Right cardiac atrium (tissue), 5 donors: Measurements from ENCODE around the gene LGALS7B. TPM values are rescaled to one million over a fixed set of nuclear protein-coding genes. Genes with fewer than 3 reads are reported as not detected.
A peak's percentile ranks its signal among the peaks of the same experiment; 100 is the strongest.
"Not testable (repeated sequence)": the region's sequence is repeated elsewhere in the genome, so short reads cannot be mapped to it uniquely, and the experiment has no call there.

ENCODE experiments used
- ATAC-seq, 2 donors: fragments of 200-7000 bp; cut with Tn5 transposase; one replicate each; pipeline versions ENCODE4 v1.8.0 to v1.9.1; 2020; ENCODE audit warnings: moderate library complexity in 2 of 2, mild to moderate bottlenecking in 1 of 2
- DNase-seq, 3 donors: peaks; one replicate each; pipeline ENCODE4 v3.0.0-alpha.2; 2020
- H3K27ac ChIP-seq: one replicate; pipeline ENCODE4 v1.5.1; 2013; ENCODE audit warnings: mild to moderate bottlenecking, low read length, control low read depth, moderate library complexity
- H3K27me3 ChIP-seq: one replicate; pipeline ENCODE4 v1.6.1; 2013; ENCODE audit not compliant: control insufficient read depth, insufficient read depth
- H3K4me1 ChIP-seq: one replicate; pipeline ENCODE4 v1.6.1; 2013; ENCODE audit warnings: low read length; ENCODE audit not compliant: control insufficient read depth, insufficient read depth
- H3K4me3 ChIP-seq: one replicate; pipeline ENCODE4 v1.5.1; 2013; ENCODE audit warnings: low read length, control low read depth
- H3K9me3 ChIP-seq: one replicate; pipeline ENCODE4 v1.6.1; 2013; ENCODE audit warnings: low read length; ENCODE audit not compliant: control insufficient read depth
- WGBS: extraction: QIAGEN DNeasy Blood & Tissue Kit; methylation state at CpG from one replicate; pipeline ENCODE4 v1.1.7; 2013; 5-methylcytosine and 5-hydroxymethylcytosine counted together
- intact Hi-C, 4 donors: fragments of 100-400 bp; cut with DNase I; formaldehyde crosslinking; loops; one replicate each; pipeline versions ENCODE4 v1.11.0 to v1.14.0; 2022 to 2023
- polyA plus RNA-seq: library from polyadenylated mRNA; stranded (reverse); fragments of 200-250 nt; gene quantifications from one replicate; pipeline ENCODE4 v1.2.3, GENCODE V29; 2013
- total RNA-seq, 4 donors: library from RNA; stranded (reverse); fragmentation: NEBNext Ultra II Directional; extraction: Animal tissue kit (Norgen Biotek cat#: 25700); gene quantifications; one replicate each; pipeline ENCODE4 v1.2.1, GENCODE V29; 2021
- donor health status: healthy with polysubstance abuse.
- donor health status: DM: no; HTN: yes; CAD: no.
- donor health status: DM: no; HTN: no; CAD: no.
- donor health status: DM: no; HTN: yes; CAD: no; lungs with severe emphysema.
- donor health status: DM: yes; HTN: yes; CAD: no.

LGALS7B gene
- total and polyA plus RNA-seq, 5 donors, result 0.70 TPM; not detected in 4

DNA sequence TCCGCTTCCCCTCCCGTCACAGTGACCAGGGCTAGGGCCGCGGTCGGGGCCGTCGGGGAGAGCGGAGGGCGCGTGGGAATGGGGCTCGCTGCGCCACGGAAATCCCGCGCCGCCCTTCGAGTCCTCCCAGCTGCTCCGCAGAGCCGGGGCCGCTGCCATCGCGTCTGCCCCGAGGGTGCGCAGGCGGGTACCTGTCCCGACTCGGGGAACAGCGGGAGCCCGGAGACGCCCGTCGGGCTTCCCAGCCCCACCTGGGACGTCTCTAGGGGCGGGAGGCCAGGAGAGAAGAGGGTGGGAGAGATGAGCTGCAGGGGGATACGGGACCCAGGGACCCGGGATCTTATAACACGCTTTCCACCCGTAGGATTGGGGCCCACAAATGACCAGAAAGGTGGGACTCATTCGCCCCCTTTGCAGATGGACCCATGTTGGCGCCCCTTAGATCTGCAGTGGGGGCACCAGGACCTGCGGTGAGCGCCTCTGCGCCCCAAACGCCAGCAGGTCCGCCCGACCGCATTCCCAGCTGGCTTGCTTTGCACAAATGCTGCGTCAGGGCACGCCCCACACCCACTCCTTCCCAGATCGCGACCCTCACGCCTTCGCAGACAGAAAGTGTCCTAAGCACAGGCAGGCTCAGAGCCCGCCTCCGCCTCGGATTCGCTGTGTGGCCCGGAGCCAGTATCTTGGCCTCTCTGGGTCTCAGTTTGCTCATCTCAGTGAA is 18.6 kb upstream of the LGALS7B start:
- H3K27me3 ChIP-seq, DNase-seq, H3K27ac ChIP-seq, H3K9me3 ChIP-seq, H3K4me3 ChIP-seq, intact Hi-C loops, H3K4me1 ChIP-seq: not testable (repeated sequence)
- peak; percentile 33 for ATAC-seq
- 8% methylated on average over 25 of the region's 58 CpGs for WGBS

DNA sequence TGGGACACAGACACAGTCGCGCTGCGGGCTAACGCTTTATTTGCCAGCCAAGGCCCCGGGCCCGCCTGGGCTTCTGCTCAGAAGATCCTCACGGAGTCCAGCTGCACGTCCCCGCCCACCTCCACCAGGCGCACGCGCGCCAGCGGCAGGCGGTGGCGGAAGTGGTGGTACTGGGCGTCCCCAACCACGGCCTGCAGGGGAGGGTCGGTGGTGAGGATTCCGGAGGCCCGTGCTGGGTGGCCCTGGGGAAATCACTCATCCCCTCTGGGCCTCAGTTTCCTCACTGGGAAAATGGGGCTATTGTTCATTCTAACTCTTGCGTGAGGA is 18.1 kb upstream of the LGALS7B start:
- H3K9me3 ChIP-seq, DNase-seq, H3K4me1 ChIP-seq, H3K27ac ChIP-seq, H3K27me3 ChIP-seq, intact Hi-C loops, H3K4me3 ChIP-seq: not testable (repeated sequence)
- ATAC-seq, result peak; percentile 92 to 93
- 42% methylated on average over 1 of the region's 22 CpGs for WGBS

DNA sequence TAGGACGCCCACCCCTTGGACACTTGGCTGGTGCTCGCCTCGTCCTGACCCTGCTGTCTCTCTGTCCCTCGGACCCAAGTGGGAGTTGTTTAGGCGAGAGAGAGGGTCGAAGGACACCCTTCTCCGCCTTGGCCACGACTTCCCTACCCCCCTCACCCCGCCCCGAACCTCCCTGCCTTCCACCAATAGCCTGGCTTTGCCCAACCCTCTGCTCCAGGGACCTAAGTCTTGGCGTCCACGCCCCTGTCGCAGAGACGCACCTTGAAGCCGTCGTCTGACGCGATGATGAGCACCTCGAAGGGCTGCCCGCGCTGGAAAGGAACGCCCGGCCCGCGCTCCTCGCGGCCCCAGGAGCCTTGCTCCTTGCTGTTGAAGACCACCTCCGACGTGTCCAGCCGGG is 17.4 kb upstream of the LGALS7B start:
- H3K4me3 ChIP-seq, H3K4me1 ChIP-seq, H3K27me3 ChIP-seq, H3K9me3 ChIP-seq, ATAC-seq, DNase-seq, intact Hi-C loops, H3K27ac ChIP-seq: not testable (repeated sequence)
- 56% methylated on average over 3 of the region's 30 CpGs for WGBS

DNA sequence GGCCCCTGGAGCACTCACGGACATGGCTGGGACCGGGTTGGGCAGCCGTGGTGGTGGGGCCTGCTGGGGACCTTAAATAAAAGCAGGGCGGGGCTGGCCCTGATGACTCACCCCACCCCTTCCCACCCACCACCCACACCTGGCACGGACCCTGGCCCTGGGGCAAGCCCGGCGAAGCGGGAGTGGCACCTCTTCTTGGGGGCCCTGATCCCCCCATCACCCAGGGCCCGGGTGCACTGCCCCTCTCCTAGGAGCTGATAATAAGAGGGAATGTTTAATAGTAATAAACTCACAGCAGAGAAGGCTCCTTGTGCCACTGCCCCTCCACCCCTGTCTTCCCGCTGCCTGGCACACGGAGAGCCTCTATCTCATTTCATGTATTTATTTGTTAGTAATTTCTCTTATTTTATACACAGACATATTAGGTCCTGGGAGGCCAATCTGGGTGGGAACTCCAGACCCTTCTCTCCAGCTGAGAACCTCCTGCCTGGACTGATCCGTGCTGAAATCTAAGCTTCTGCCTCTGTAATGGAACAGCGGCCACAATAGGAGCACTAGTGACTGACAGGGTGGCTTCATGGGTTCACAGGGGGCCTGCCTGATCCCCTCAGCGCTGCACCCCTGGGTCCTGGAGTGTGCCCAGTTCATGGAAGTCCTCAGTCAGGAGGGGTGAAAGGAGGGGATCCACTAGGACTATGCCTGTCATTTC is 15.4 kb upstream of the LGALS7B start, which contains the start of gene LGALS7:
Gene LGALS7, minus strand, starts transcription at position 49 of the 709 bp plus-strand sequence. Its CDS starts 25 bp downstream, at position 24.
- no peak for DNase-seq
- ATAC-seq, result no peak
- H3K4me1 ChIP-seq, result no peaks in the 10 kb centered on the region
- H3K27ac ChIP-seq, result no peak within 1 kb of the TSS
- H3K4me3 ChIP-seq, result no peak within 1 kb of the TSS
- no peaks in the 10 kb centered on the region for H3K9me3 ChIP-seq
- 85% methylated on average over 10 of the region's 14 CpGs for WGBS
- no peaks in the 10 kb centered on the region for H3K27me3 ChIP-seq
- intact Hi-C loops, result no loop called here

DNA sequence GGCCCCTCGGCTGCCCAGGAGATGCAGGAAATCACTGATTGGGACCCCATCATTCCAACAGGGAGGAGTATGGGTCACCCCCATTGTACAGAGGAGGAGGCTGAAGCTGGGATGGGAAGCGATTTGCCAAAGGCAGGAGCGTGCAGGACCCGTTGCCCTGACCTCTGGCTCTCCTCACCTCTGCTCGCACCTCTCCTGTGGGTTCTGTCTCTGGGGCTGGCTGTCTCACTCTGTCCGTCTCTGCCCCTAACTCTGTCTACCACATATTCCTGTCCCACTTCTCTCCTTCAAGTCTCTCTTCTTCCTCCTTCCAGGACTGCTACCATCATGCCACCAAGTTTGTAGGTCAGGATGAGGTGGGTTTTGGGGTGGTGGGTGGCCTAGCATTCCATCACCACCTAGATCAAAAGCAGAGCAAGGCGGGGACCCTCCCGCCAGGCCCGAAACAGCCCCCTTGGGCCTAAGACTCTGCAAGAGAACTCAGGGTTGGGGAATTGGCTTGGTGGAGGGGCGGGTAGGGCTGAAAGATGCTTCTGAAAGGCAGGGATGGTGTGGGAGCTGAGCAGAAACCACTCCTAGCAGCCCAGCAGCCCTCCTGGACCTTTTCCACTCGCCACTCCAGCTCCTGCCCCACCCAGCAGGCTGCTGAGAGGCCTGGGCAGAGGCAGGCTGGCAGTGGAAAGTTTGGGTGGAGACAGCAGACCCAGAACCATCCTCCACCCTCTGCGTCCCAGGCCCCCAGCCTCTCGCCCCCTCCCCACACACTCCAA is 14.6 kb upstream of the LGALS7B start:
- Histone ChIP-seq H3K27ac (no peak overlapping the region), H3K9me3 (no peaks in the 10 kb centered on the region), H3K4me1 (no peaks in the 10 kb centered on the region), H3K27me3 (no peaks in the 10 kb centered on the region), H3K4me3 (no peak overlapping the region)
- ATAC-seq (no peak), DNase-seq (no peak)
- intact Hi-C loops, result no loop called here
- 89% methylated on average over 13 of the region's 13 CpGs for WGBS

DNA sequence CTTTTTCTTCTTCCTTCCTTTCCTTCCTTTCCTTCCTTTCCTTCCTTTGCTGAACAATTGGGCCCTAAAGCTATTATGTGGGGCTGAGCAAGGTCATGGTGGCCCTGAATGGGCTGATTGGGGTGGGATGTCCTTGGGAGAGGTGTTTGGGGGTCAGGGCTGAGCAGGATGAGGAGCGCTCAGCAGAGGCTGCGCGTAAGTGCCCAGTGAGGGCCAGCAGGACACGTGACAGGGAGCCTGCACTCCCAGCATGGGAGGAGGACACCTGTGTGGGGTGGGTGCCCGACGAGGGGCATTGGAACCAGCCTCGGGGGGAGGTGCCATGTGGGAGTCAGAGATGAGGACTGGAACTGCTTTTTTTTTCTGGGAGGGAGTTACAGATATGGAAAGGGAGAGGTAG is 10.3 kb upstream of the LGALS7B start:
- intact Hi-C loops, result no loop called here
- Histone ChIP-seq H3K4me3 (no peak overlapping the region), H3K27me3 (no peaks in the 10 kb centered on the region), H3K9me3 (no peaks in the 10 kb centered on the region), H3K27ac (no peak overlapping the region), H3K4me1 (no peaks in the 10 kb centered on the region)
- peak in 1 of 2 donors; percentile 32 for ATAC-seq
- no peak for DNase-seq
- 48% methylated on average over 7 of the region's 7 CpGs for WGBS

DNA sequence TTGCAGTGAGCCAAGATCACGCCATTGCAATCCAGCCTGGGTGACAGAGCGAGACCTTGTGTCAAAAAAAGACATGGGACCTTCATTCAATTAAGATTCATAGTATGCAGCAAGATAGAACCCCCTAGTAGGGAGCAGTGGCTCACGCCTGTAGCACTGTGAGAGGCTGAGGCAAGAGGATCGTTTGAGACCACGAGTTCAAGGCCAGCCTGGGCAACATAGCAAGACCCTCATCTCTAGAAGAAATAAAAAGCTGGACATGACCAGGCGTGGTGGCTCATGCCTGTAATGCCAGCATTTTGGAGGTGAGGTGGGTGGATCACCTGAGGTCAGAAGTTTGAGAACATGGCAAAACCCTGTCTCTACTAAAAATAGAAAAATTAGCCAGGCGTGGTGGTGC is 8.6 kb upstream of the LGALS7B start:
- intact Hi-C loops, result no loop called here
- 88% methylated on average over 7 of the region's 7 CpGs for WGBS
- Histone ChIP-seq H3K27ac (no peak overlapping the region), H3K4me3 (no peak overlapping the region), H3K9me3 (no peaks in the 10 kb centered on the region), H3K27me3 (no peaks in the 10 kb centered on the region), H3K4me1 (no peaks in the 10 kb centered on the region)
- no peak for ATAC-seq
- DNase-seq, result no peak

DNA sequence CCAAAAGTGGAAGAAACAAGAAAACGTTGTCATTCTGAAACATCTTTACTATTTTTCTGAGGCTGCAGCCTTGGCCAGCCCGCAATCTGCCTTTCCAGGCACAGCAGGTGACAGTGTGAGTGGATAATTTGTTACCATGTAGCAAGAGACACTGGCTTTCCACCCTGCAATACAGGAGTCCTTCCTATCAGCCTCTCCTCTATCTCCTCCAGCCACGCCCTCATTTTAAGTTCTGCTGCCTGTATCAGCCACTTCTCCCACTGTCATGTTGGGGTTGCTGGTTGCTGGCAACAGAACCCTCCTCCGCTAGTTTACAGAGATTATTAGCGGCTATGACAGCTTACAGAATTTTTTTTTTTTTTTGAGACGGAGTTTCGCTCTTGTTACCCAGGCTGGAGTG is 7.9 kb upstream of the LGALS7B start:
- H3K27ac ChIP-seq, result no peak overlapping the region
- H3K27me3 ChIP-seq, result no peaks in the 10 kb centered on the region
- DNase-seq, result no peak
- H3K4me1 ChIP-seq, result no peaks in the 10 kb centered on the region
- ATAC-seq, result peak; percentile 28 to 41
- intact Hi-C loops, result no loop called here
- H3K9me3 ChIP-seq, result no peaks in the 10 kb centered on the region
- H3K4me3 ChIP-seq, result no peak overlapping the region
- WGBS, result 47% methylated on average over 7 of the region's 7 CpGs

DNA sequence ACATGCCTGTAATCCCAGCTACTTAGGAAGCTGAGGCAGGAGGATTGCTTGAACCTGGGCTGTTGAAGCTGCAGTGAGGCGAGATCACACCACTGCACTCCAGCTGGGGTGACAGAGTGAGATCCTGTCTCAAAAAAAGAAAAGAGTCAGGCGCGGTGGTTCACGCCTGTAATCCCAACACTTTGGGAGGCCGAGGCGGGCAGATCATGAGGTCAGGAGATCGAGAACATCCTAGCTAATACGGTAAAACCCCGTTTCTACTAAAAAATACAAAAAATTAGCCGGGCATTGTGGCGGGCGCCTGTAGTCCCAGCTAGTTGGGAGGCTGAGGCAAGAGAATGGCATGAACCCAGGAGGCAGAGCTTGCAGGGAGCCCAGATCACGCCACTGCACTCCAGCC is 6.8 kb upstream of the LGALS7B start:
- ATAC-seq, H3K9me3 ChIP-seq, DNase-seq, intact Hi-C loops, H3K4me1 ChIP-seq, H3K27me3 ChIP-seq, H3K4me3 ChIP-seq, H3K27ac ChIP-seq: not testable (repeated sequence)
- WGBS, result 87% methylated on average over 13 of the region's 13 CpGs

DNA sequence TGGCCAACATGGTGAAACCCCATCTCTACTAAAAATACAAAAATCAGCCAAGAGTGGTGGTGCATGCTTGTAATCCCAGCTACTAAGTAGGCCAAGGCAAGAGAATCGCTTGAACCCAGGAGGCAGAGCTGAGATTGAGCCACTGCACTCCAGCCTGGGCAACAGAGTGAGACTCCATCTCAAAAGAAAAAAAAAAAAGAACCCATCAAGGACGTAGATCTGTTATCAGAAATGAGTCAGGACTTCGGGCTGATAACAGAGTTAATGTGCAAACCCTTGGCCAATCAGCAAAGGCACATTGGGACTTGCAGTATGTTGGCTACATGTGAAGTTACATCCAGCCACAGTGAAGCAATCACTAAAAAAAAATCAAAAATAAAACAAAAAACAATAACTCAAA is 4.8 kb upstream of the LGALS7B start:
- intact Hi-C loops, result no loop called here
- H3K4me1 ChIP-seq, result no peaks in the 10 kb centered on the region
- no peaks in the 10 kb centered on the region for H3K27me3 ChIP-seq
- DNase-seq, result no peak
- ATAC-seq, result no peak
- 66% methylated on average over 3 of the region's 3 CpGs for WGBS
- no peak overlapping the region for H3K4me3 ChIP-seq
- no peak overlapping the region for H3K27ac ChIP-seq
- H3K9me3 ChIP-seq, result no peaks in the 10 kb centered on the region

DNA sequence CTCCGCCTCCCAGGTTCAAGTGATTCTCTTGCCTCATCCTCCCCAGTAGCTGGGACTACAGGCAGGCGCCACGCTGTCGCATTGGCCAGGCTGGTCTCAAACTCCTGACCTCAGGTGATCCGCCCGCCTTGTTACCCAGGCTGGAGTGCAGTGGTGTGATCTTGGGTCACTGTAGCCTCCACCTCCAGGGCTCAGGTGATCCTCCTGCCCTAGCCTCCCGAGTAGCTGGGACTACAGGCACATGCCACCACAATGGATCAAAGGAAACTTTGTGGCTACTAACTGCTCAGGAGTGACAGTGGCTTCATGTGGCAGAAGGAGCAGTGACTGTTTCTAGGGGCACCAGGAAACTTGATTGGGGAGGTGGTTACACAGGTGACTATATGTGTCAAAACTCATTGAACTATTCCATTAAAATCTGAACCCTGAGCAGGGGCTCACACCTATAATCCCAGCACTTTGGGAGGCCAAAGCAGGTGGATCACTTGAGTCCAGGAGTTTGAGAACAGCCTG is 3.8 kb upstream of the LGALS7B start:
- H3K9me3 ChIP-seq, result no peaks in the 10 kb centered on the region
- H3K4me3 ChIP-seq, result no peak overlapping the region
- DNase-seq (no peak), ATAC-seq (no peak)
- 97% methylated on average over 7 of the region's 7 CpGs for WGBS
- H3K4me1 ChIP-seq, result no peaks in the 10 kb centered on the region
- H3K27ac ChIP-seq, result no peak overlapping the region
- H3K27me3 ChIP-seq, result no peaks in the 10 kb centered on the region
- intact Hi-C loops, result no loop called here
